GM13977 (cell line): ENCODE measurements around the gene COL20A1.
A peak's percentile ranks its signal among the peaks of the same experiment; 100 is the strongest.
"Not testable (repeated sequence)": the region's sequence is repeated elsewhere in the genome, so short reads cannot be mapped to it uniquely, and the experiment has no call there.

Experiments
- DNase-seq: peaks from one replicate; pipeline ENCODE4 v3.0.0; 2012; ENCODE audit warnings: low spot score
- CTCF ChIP-seq: IDR thresholded peaks from 2 replicates; pipeline ENCODE4 v1.5.1; 2012; ENCODE audit warnings: mild to moderate bottlenecking, control low read depth; ENCODE audit not compliant: insufficient read depth; ENCODE audit errors: extremely low read depth, missing control alignments
- in situ Hi-C: fragments of 300-500 bp; cut with MboI; formaldehyde crosslinking; loops from one replicate; pipeline ENCODE4 v1.12.0; 2022; ENCODE audit warnings: low sequenced_read_pairs, low pct_unique_long_range_greater_than_20kb, mixed read lengths, inconsistent platforms; ENCODE audit not compliant: unreplicated experiment

Gene COL20A1

GRCh38 chr20:63249891-63250290 lies 43.1 kb upstream of the COL20A1 start:
- in situ Hi-C loops: loop anchor here (25.0 kb wide), 1 partner anchor 87 kb away; no protein-coding TSS in a partner anchor
- no peak for TF ChIP-seq CTCF
- no peak for DNase-seq

- TF ChIP-seq CTCF: peak; percentile 47
- DNase-seq, in situ Hi-C loops: not testable (repeated sequence)
These were observed 41.6 kb upstream of the COL20A1 start for GRCh38 chr20:63251350-63251749.

GRCh38 chr20:63252284-63252711 lies 40.7 kb upstream of the COL20A1 start:
- in situ Hi-C loops: no loop called here
- no peak for TF ChIP-seq CTCF
- no peak for DNase-seq

GRCh38 chr20:63253065-63253437 lies 39.9 kb upstream of the COL20A1 start:
- no peak for DNase-seq
- in situ Hi-C loops: no loop called here
- no peak for TF ChIP-seq CTCF

GRCh38 chr20:63253438-63254231 lies 39.4 kb upstream of the COL20A1 start:
- in situ Hi-C loops: no loop called here
- peak; percentile 61 for DNase-seq
- no peak for TF ChIP-seq CTCF

- in situ Hi-C loops: no loop called here
- TF ChIP-seq CTCF: no peak
- DNase-seq: no peak
These were observed 38.8 kb upstream of the COL20A1 start, which contains the start of gene NKAIN4 for GRCh38 chr20:63254232-63254605. NKAIN4 (minus strand) TSS chr20:63254463; CDS start chr20:63254450, 13 bp downstream.
